GM23248 (cell line): ENCODE measurements around the gene CTDP1.

Source experiments
- EZH2 ChIP-seq: fragments of 200-600 bp; sonication (generic); IDR thresholded peaks from 2 replicates; pipeline ENCODE4 v1.6.1; 2018; ENCODE audit warnings: antibody characterized with exemption, mild to moderate bottlenecking; ENCODE audit not compliant: insufficient read depth, poor library complexity, severe bottlenecking
- EZH2phosphoT487 ChIP-seq: fragments of 200-600 bp; sonication (generic); IDR thresholded peaks from 2 replicates; pipeline ENCODE4 v1.6.1; 2018; ENCODE audit warnings: antibody characterized with exemption, moderate library complexity, mild to moderate bottlenecking, low read depth; ENCODE audit not compliant: insufficient read depth

DNA sequence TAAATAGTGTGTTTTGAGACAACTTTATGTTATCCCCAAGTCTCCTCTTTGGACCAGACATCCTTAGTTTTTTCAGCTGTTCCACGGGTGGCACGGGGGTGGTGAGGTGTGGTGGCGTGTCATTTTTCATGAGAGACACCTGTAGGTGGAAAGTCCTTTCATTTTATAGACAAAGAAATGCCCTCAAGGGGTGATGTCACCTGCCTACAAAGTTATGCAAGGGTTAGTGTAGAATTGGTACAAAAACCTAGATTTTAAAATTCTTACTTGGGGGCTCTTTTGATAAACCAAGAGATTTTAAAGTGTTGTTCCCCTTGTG is 15.3 kb downstream of the CTDP1 start:
- TF ChIP-seq EZH2 (no peak), EZH2phosphoT487 (no peak)
